ENCODE results near the gene CFL1. TPM values are rescaled to one million over a fixed set of nuclear protein-coding genes. Genes with fewer than 3 reads are reported as not detected.

Gene CFL1
- total RNA-seq, 4 donors from 2014 or later, result 153 to 371 (median 251) TPM

DNA sequence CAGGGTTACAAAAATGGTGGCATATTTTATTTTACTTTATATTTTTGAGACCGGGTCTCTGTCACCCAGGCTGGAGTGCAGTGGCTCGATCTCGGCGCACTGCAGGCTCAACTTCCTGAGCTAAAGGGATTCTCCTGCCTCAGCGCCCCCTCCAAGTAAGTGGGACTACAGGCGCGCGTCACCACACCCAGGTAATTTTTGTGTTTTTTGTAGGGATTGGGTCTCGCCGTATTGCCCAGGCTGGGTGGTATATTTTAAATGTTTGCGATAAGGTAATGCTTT lies 42.9 kb upstream of the CFL1 start:
- DNase-seq (no peak), ATAC-seq (no peak)
- peaks cover 0 to 10% of the 10 kb centered on the region in 2 donors for H3K4me1 ChIP-seq
- no peaks in the 10 kb centered on the region for H3K9me3 ChIP-seq
- in situ Hi-C loops (cut with MboI; ENCODE audit: low sequenced_read_pairs in 4 of 4), result no loop called here
- peak overlapping the region in 2 of 4 donors; percentile 21 to 63 for H3K27ac ChIP-seq
- peaks cover 12 to 26% (median 16%) of the 10 kb centered on the region in 3 donors for H3K27me3 ChIP-seq
- H3K36me3 ChIP-seq, result no peaks in the 10 kb centered on the region
- TF ChIP-seq POLR2A (IDR thresholded peaks at IDR 0.05), result no peak
- TF ChIP-seq, protein P1, sequence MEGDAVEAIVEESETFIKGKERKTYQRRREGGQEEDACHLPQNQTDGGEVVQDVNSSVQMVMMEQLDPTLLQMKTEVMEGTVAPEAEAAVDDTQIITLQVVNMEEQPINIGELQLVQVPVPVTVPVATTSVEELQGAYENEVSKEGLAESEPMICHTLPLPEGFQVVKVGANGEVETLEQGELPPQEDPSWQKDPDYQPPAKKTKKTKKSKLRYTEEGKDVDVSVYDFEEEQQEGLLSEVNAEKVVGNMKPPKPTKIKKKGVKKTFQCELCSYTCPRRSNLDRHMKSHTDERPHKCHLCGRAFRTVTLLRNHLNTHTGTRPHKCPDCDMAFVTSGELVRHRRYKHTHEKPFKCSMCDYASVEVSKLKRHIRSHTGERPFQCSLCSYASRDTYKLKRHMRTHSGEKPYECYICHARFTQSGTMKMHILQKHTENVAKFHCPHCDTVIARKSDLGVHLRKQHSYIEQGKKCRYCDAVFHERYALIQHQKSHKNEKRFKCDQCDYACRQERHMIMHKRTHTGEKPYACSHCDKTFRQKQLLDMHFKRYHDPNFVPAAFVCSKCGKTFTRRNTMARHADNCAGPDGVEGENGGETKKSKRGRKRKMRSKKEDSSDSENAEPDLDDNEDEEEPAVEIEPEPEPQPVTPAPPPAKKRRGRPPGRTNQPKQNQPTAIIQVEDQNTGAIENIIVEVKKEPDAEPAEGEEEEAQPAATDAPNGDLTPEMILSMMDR (IDR thresholded peaks at IDR 0.05 in 4 of 5, conservative IDR thresholded peaks at IDR 0.05 in 1 of 5), result no peak
- intact Hi-C loops (cut with DNase I; ENCODE audit: low total_unique reads), result loop anchor here (2.0 kb wide), 1 partner anchor 14 kb away; no protein-coding TSS in a partner anchor
- H3K4me3 ChIP-seq, result peak overlapping the region; percentile 43 to 71 (median 64)

- H3K27me3 ChIP-seq, result peaks cover 12 to 26% (median 16%) of the 10 kb centered on the region in 3 donors
- ATAC-seq (peak; percentile 81 to 88), DNase-seq (peak; percentile 71 to 83)
- in situ Hi-C loops (cut with MboI; ENCODE audit: low sequenced_read_pairs in 4 of 4) (no loop called here), intact Hi-C loops (cut with DNase I; ENCODE audit: low total_unique reads) (loop anchor here (2.0 kb wide), 1 partner anchor 14 kb away; no protein-coding TSS in a partner anchor)
- peak within 1 kb of the TSS in 3 of 4 donors; percentile 37 to 63 (median 53) for H3K27ac ChIP-seq
- H3K4me3 ChIP-seq, result peak within 1 kb of the TSS; percentile 43 to 71 (median 64)
- peak; percentile 76 to 83 for TF ChIP-seq POLR2A (IDR thresholded peaks at IDR 0.05)
- TF ChIP-seq, protein P1 (IDR thresholded peaks at IDR 0.05 in 4 of 5, conservative IDR thresholded peaks at IDR 0.05 in 1 of 5), result no peak
- H3K9me3 ChIP-seq, result no peaks in the 10 kb centered on the region
- H3K36me3 ChIP-seq, result no peaks in the 10 kb centered on the region
- H3K4me1 ChIP-seq, result peaks cover 0 to 10% of the 10 kb centered on the region in 2 donors
These were observed 42.3 kb upstream of the CFL1 start, which contains the start of gene FOSL1 for GRCh38 chr11:65900125-65900898. FOSL1 (minus strand) TSS chr11:65900388; CDS start chr11:65900339, 49 bp downstream.

DNA sequence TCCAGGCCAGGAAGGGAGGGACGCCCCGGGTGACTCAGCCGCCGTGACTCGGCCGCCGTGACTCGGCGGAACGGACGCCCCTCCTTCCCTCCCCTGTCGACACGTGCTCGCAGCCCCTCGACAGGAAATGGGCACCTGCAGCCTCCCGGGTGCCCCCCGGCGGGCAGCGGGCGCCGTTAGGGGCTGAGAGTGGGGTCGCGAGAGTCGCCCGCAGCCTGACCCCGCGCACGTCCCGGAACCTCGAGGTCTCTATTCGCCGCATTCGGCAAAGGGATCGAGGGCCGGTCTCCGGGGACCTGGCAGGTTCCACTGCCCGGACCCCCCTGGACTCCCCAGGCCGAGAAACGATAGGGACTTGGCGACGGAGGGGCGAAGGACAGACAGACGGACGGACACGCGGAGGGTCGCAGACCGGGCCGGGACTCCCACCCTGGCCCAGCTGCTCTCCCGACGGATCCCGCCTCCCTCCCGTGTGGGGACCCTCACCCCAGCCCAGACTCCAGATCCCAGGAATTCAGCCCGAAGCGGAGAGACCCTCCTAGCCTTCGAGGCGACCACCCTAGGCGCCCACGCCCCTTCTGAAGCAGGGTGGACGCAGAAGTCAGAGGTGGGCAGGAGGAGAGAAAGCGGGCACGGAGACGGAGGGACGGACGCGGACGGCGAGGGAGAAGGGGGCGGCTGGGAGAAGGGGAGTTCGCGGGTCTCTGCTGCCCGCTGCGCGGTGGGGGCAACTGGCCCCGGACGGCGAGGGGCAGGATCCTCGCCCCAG lies 41.6 kb upstream of the CFL1 start:
- TF ChIP-seq, protein P1 (IDR thresholded peaks at IDR 0.05 in 4 of 5, conservative IDR thresholded peaks at IDR 0.05 in 1 of 5), result no peak
- TF ChIP-seq POLR2A (IDR thresholded peaks at IDR 0.05), result peak in 1 of 2 donors; percentile 30
- DNase-seq (no peak), ATAC-seq (peak; percentile 40 to 42)
- Histone ChIP-seq H3K4me1 (peaks cover 0 to 10% of the 10 kb centered on the region in 2 donors), H3K27ac (peak overlapping the region in 3 of 4 donors; percentile 37 to 63 (median 53)), H3K4me3 (peak overlapping the region; percentile 43 to 71 (median 64)), H3K36me3 (no peaks in the 10 kb centered on the region), H3K9me3 (no peaks in the 10 kb centered on the region), H3K27me3 (peaks cover 12 to 26% (median 16%) of the 10 kb centered on the region in 3 donors)
- intact Hi-C loops (cut with DNase I; ENCODE audit: low total_unique reads), result loop anchor here (2.0 kb wide), 1 partner anchor 15 kb away; no protein-coding TSS in a partner anchor
- in situ Hi-C loops (cut with MboI; ENCODE audit: low sequenced_read_pairs in 4 of 4), result no loop called here

- peak overlapping the region; percentile 43 to 71 (median 64) for H3K4me3 ChIP-seq
- H3K27ac ChIP-seq, result peak overlapping the region in 2 of 4 donors; percentile 37 to 63
- intact Hi-C loops (cut with DNase I; ENCODE audit: low total_unique reads) (no loop called here), in situ Hi-C loops (cut with MboI; ENCODE audit: low sequenced_read_pairs in 4 of 4) (no loop called here)
- peaks cover 12 to 26% (median 16%) of the 10 kb centered on the region in 3 donors for H3K27me3 ChIP-seq
- peaks cover 0 to 11% of the 10 kb centered on the region in 2 donors for H3K4me1 ChIP-seq
- no peaks in the 10 kb centered on the region for H3K9me3 ChIP-seq
- TF ChIP-seq, protein P1 (IDR thresholded peaks at IDR 0.05 in 4 of 5, conservative IDR thresholded peaks at IDR 0.05 in 1 of 5), result no peak
- TF ChIP-seq POLR2A (IDR thresholded peaks at IDR 0.05), result peak in 1 of 2 donors; percentile 50
- DNase-seq (no peak), ATAC-seq (no peak)
- H3K36me3 ChIP-seq, result no peaks in the 10 kb centered on the region
These were observed 40.8 kb upstream of the CFL1 start for GRCh38 chr11:65898656-65899355.
